Esophagus (tissue), 2 donors: Measurements from ENCODE around the gene AAMP. TPM values are rescaled to one million over a fixed set of nuclear protein-coding genes. Genes with fewer than 3 reads are reported as not detected.

Experiments used
- H3K27ac ChIP-seq, 2 donors: one replicate each; pipeline ENCODE4 v1.5.1; 2013; ENCODE audit warnings: low read depth in 2 of 2, mild to moderate bottlenecking in 2 of 2, inconsistent platforms in 1 of 2, low read length in 1 of 2, moderate library complexity in 1 of 2
- H3K27me3 ChIP-seq, 2 donors: one replicate each; pipeline ENCODE4 v1.6.1; 2013; ENCODE audit warnings: low read length in 2 of 2, control low read depth in 1 of 2, mild to moderate bottlenecking in 1 of 2; ENCODE audit not compliant: insufficient read depth in 2 of 2, control insufficient read depth in 1 of 2
- H3K36me3 ChIP-seq, 2 donors: one replicate each; pipeline ENCODE4 v1.6.1; 2013; ENCODE audit warnings: low read length in 1 of 2; ENCODE audit not compliant: control insufficient read depth in 2 of 2, insufficient read depth in 2 of 2
- H3K4me1 ChIP-seq, 2 donors: one replicate each; pipeline ENCODE4 v1.6.1; 2013; ENCODE audit warnings: low read length in 1 of 2; ENCODE audit not compliant: control insufficient read depth in 2 of 2, insufficient read depth in 2 of 2
- H3K4me3 ChIP-seq, 2 donors: one replicate each; pipeline ENCODE4 v1.5.1; 2013; ENCODE audit warnings: low read length in 2 of 2, mild to moderate bottlenecking in 2 of 2, low read depth in 1 of 2, moderate library complexity in 1 of 2
- H3K9me3 ChIP-seq, 2 donors: one replicate each; pipeline ENCODE4 v1.6.1; 2013; ENCODE audit warnings: mild to moderate bottlenecking in 2 of 2, low read depth in 1 of 2, low read length in 1 of 2, moderate library complexity in 1 of 2; ENCODE audit not compliant: control insufficient read depth in 2 of 2, insufficient read depth in 1 of 2
- WGBS, 2 donors: extraction: QIAGEN DNeasy Blood & Tissue Kit; methylation state at CpG; one replicate each; pipeline ENCODE4 v1.1.7; 2013; 5-methylcytosine and 5-hydroxymethylcytosine counted together
- polyA plus RNA-seq, 2 donors: library from polyadenylated mRNA; stranded (reverse); fragments of 200-250 nt; gene quantifications; one replicate each; pipeline ENCODE4 v1.2.3, GENCODE V29; 2013
- donor health status: healthy with polysubstance abuse.
- donor health status: Bipolar disorder and iron deficiency.

AAMP gene
- polyA plus RNA-seq, 2 donors: 45.0 to 90.4 TPM

DNA sequence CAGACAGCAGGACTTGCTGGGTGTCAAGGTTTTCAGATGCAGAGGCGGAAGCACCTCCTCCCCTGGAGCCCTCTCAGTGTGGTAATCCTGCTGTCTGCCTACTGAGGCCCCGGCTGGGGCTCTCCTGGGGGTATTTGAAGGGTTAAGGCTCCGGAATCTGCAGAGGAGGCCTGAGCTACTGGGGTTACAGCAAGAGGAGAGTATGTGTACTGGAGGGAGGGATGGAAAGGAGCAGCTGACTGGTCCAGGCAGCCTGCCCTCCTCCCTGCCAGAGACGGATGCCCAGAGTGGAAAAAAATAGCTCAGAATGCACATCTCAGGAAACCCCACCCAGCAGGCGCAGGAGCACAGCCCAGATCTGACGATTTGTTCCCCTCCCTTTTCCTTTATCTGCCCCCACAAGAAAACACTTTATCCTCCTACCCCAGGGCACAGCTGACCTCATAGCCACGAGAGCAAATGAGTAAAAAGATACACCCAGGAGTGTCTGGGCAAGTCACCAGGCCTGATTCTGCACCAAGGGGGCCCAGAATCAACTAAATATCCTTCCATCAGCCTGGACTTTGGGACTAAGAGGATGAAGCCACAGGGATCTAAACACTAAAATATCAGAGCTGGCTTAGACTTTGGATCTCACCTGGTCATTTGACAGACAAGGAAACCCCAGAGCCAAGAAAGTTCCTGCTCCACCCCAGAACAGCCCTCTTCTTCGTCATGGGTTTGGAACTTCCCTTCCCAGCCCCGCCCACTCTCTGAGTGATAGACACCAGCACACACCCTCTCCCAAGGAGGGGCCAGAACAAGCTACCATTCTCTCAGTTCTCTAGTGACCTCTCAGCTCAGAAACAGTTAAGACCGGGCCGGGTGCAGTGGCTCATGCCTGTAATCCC, 16.9 kb upstream of the AAMP start:
- Histone ChIP-seq H3K36me3 (peaks cover under 1 to 7% of the 10 kb centered on the region in 2 donors), H3K9me3 (no peaks in the 10 kb centered on the region), H3K4me1 (peaks cover 26 to 48% of the 10 kb centered on the region in 2 donors), H3K4me3 (peak overlapping the region; percentile 46 to 59), H3K27me3 (no peaks in the 10 kb centered on the region), H3K27ac (peak overlapping the region; percentile 92 to 100)
- 1 to 2% methylated on average over 11 of the region's 11 CpGs for WGBS, 2 donors

DNA sequence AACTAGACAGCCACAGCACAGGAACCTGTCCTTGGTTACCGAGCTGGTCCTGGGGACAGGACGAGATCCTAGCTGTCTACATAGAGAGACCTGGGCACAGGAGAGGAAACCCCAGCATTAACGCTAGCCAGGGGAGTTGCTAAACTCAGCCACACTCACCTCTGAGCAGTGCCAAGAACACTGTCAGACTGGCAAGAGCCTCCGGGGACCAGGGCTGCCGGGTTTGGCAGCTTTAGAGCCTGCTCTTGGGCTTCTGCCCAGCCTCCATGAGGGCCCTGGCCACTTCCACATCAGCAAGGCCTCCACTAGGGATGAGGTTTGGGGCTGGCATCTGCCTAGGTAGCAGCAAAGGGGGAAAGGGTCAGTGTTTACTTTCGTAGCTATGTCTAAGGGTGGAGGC, 15.7 kb upstream of the AAMP start:
- 13 to 17% methylated on average over 6 of the region's 6 CpGs for WGBS, 2 donors

DNA sequence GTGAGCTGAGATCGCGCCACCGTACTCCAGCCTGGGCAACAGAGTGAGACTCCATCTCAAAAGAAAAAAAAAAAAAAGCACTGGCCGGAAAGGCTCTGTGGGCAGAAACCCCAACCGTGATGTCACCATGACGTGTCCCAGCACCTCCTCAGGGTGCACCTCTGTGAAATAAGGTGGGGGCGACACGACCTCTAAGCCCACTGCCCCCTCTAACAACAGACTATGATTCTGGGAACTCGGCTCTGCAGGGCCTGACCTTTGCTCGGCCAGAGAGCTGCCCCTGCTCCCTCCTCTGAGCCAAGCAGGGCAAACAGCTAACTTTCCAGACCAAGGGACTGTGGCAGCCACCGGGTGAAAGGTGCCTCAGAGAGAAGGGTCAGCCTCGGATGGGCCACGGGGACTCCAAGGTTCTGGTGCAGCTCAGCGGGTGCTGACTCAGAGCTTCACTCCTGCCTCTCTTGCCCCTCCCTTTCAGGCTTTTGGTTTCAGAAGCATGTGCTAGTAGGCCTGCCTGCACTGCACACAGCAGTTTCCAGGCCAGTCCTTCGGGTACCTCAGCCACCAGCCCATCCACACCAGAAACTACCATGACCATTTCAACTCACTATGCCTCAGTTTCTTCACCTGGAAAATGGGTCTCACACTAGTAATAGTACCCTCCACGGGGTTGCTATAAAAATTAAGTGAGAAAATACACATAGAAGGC, 14.3 kb upstream of the AAMP start:
- Histone ChIP-seq H3K4me3 (peak overlapping the region; percentile 32 to 38), H3K27ac (peak overlapping the region; percentile 92 to 98), H3K9me3 (no peaks in the 10 kb centered on the region), H3K27me3 (no peaks in the 10 kb centered on the region), H3K36me3 (peaks cover 21 to 27% of the 10 kb centered on the region in 2 donors), H3K4me1 (peaks cover 23 to 49% of the 10 kb centered on the region in 2 donors)
- 39% methylated on average over 14 to 16 of the region's 16 CpGs for WGBS, 2 donors

More for the DNA sequence above, 15.7 kb upstream of the AAMP start:
- peak overlapping the region; percentile 22 to 59 for H3K4me3 ChIP-seq
- H3K27ac ChIP-seq: peak overlapping the region; percentile 92 to 100
- H3K4me1 ChIP-seq: peaks cover 26 to 50% of the 10 kb centered on the region in 2 donors
- no peaks in the 10 kb centered on the region for H3K27me3 ChIP-seq
- no peaks in the 10 kb centered on the region for H3K9me3 ChIP-seq
- peaks cover 8 to 14% of the 10 kb centered on the region in 2 donors for H3K36me3 ChIP-seq

DNA sequence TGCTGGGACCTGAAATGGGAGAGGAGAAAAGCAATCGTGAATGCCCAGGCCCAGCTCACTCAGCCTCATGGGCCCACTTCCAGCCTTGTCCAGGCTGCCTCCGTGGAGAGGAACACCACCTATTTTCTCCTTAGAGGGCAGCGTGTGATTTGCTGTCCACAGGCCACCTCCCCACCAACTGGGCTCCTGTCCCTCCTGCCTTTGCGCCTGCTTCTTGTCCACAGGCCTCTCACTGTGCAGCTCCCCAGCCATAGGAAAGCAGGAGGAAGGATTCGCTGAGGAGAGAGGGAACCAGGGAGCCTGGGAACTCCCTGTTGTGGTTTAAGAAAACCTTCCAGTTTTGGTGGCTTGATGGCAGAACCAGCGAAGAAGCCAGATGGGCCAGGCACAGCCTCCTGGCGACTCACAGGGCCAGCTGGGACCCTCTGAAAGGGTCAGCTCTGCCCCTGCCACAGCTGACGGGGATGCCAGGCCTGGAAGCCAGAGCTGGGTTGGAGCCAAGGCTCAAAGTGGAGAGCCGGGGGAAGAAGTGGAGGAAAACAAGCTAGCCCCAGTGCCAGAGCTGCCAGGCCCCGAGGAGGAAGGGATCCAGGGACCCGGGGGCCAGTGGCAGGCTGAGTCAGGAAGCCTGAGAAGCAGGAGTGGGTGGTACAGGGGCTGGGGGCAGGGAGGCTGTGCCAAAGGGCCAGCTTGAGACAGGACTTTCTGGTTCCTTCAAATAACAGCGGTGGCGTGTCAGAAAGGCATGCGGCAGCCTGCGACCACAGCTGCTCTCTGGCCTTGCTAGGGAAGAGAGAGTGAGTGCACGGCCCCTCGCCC, 12.4 kb upstream of the AAMP start:
- Histone ChIP-seq H3K36me3 (peaks cover 21 to 45% of the 10 kb centered on the region in 2 donors), H3K4me3 (peak overlapping the region; percentile 17 to 27)

DNA sequence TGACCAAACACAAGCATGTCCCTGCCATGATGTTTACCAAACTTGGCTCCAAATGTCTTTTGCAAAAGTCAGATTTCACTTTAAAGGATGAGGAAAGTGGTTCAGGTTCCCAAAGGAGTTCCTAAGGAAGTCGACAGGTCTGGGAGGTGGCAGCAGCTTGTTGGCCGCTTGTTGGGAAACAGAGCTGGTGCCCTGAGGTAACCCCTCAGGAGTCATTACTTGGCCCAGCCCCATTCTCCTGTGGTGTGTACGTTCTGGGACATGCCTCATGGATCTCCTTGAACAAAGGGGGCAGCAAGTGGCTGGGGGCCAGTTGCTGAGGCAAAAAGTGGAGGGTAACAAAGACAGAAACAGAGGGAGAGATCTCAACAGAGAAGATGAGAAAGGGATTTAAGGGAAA, 11.5 kb upstream of the AAMP start:
- Histone ChIP-seq H3K4me3 (no peak overlapping the region), H3K4me1 (peaks cover 21 to 60% of the 10 kb centered on the region in 2 donors), H3K36me3 (peaks cover 27 to 55% of the 10 kb centered on the region in 2 donors), H3K27me3 (no peaks in the 10 kb centered on the region), H3K27ac (peak overlapping the region; percentile 96 to 98), H3K9me3 (no peaks in the 10 kb centered on the region)
- WGBS, 2 donors: 42 to 54% methylated on average over 3 of the region's 3 CpGs

More for the DNA sequence above, 12.4 kb upstream of the AAMP start:
- Histone ChIP-seq H3K27ac (peak overlapping the region; percentile 96 to 98), H3K27me3 (no peaks in the 10 kb centered on the region), H3K9me3 (no peaks in the 10 kb centered on the region), H3K4me1 (peaks cover 21 to 63% of the 10 kb centered on the region in 2 donors)
- WGBS, 2 donors: 42 to 44% methylated on average over 16 to 17 of the region's 17 CpGs

DNA sequence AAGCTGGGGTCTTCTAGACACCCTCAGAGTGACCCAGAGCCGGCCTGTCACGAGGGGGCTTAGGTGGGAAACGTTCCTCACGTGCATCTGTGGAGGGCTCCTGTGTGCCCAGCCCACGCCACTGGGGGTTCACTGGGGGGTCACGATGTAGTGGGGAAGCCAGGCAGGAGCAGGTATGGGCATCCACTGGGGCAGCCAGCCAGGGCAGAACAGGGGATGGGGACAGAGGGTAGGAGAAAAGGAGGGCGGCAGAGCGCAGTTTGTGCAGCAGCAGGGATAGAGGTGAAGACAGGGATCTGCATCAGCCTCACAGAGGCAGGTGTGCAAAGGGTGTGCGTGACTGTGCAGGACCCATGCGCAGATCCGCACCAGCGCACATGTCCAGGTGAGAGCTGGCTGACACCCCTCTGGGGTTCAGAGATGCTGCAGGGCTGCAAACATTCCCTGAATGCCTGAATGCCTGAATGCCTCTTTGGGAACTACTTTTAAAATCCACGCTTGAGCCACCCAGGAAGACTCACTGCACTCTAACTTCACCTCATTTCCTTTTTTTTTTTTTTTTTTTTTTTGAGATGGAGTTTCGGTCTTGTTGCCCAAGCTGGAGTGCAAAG, 10.4 kb upstream of the AAMP start:
- H3K9me3 ChIP-seq: no peaks in the 10 kb centered on the region
- H3K4me3 ChIP-seq: no peak overlapping the region
- peaks cover 17 to 49% of the 10 kb centered on the region in 2 donors for H3K4me1 ChIP-seq
- peaks cover 35 to 63% of the 10 kb centered on the region in 2 donors for H3K36me3 ChIP-seq
- 93 to 94% methylated on average over 14 of the region's 14 CpGs for WGBS, 2 donors
- H3K27me3 ChIP-seq: no peaks in the 10 kb centered on the region
- no peak overlapping the region for H3K27ac ChIP-seq

DNA sequence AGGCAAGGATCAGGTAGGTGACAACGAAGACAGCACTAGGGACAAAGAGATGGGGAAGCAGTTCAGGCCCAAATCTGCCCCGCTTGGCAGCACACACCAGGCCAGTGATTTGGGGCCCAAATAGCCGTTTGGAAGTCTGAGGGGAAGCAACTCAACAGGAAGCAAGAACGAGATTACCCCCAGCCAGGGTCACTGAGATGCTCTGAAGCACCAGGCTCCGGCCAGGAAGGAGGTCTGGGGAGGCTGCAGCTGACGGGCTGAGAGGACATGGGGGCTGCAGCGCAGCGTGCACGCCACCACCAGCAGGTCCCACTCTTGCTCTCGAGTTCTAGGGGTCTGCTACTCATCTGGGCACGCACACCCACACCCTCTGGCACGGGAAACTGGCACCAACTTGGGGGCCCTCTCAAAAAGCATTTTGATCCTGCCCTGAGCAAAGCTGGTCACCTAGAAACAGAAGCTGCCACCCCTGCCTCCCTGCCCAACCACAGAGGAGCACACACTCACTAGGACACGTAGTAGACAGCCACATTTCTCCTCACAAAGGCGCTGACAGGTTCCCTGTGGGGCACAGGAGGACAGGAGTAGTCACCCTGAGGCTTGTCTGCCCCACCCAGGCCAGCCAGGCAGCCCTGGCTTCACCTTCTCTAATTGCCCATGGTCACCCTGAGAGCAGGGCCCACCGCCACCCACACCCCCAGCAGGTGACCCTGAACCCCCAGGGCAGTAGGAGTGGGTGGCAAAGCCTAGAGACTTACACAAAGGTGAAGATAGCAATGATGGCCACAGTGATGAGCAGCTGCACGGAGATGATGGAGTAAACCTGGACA, 8.8 kb upstream of the AAMP start:
- H3K36me3 ChIP-seq: peaks cover 41 to 79% of the 10 kb centered on the region in 2 donors
- no peaks in the 10 kb centered on the region for H3K27me3 ChIP-seq
- H3K4me3 ChIP-seq: no peak overlapping the region
- peak overlapping the region; percentile 43 to 78 for H3K27ac ChIP-seq
- peaks cover 12 to 40% of the 10 kb centered on the region in 2 donors for H3K4me1 ChIP-seq
- no peaks in the 10 kb centered on the region for H3K9me3 ChIP-seq
- 75 to 80% methylated on average over 16 of the region's 16 CpGs for WGBS, 2 donors

DNA sequence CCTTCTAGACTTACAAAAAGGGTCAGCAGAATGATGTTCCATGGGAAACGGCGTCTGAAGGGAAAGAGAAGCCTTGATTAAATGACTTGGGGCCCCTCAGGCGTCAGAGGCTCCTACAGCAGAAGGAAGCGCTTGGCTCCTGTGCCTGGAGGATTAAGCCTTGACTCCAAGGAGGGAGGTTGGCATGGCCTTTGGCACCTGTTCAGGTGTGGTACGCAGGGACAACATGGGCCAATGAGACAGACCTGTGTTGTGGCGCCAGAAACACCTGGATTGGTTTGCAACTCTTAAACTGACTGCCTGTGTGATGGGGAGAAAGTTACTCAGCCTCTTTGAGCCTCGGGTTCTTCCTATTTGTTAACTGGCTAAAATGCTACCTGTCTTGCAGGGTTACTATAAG, 8.0 kb upstream of the AAMP start:
- 53 to 57% methylated on average over 7 of the region's 7 CpGs for WGBS, 2 donors
- Histone ChIP-seq H3K4me3 (no peak overlapping the region), H3K9me3 (no peaks in the 10 kb centered on the region), H3K4me1 (peaks cover 9 to 36% of the 10 kb centered on the region in 2 donors), H3K36me3 (peaks cover 41 to 83% of the 10 kb centered on the region in 2 donors), H3K27me3 (no peaks in the 10 kb centered on the region), H3K27ac (peak overlapping the region in 1 of 2 donors; percentile 78)
